Effector memory CD4-positive, alpha-beta T cell (primary cell): ENCODE measurements around the gene ATP2B1.
"Not testable (repeated sequence)": the region's sequence is repeated elsewhere in the genome, so short reads cannot be mapped to it uniquely, and the experiment has no call there.

ENCODE experiments used
- DNase-seq, 3 donors: peaks; one replicate each; pipeline ENCODE4 v3.0.0-alpha.2; 2020
- H3K27ac ChIP-seq: 2 replicates; pipeline ENCODE4 v1.7.0; 2013; ENCODE audit warnings: mild to moderate bottlenecking, low read length, moderate library complexity; ENCODE audit not compliant: insufficient read depth, poor library complexity, severe bottlenecking
- H3K27me3 ChIP-seq: replicated peaks from 2 replicates; pipeline ENCODE4 v1.7.0; 2013; ENCODE audit warnings: mild to moderate bottlenecking, low read length; ENCODE audit not compliant: insufficient read depth, control insufficient read depth, poor library complexity, severe bottlenecking
- H3K36me3 ChIP-seq: 2 replicates; pipeline ENCODE4 v1.7.0; 2013; ENCODE audit warnings: mild to moderate bottlenecking, low read length, moderate library complexity; ENCODE audit not compliant: control insufficient read depth, insufficient read depth
- H3K4me1 ChIP-seq: 2 replicates; pipeline ENCODE4 v1.7.0; 2013; ENCODE audit warnings: low read length, mild to moderate bottlenecking; ENCODE audit not compliant: control insufficient read depth, insufficient read depth, poor library complexity, severe bottlenecking
- H3K4me3 ChIP-seq: 2 replicates; pipeline ENCODE4 v1.7.0; 2013; ENCODE audit warnings: low read length, low read depth, mild to moderate bottlenecking; ENCODE audit not compliant: insufficient read depth, poor library complexity, severe bottlenecking
- H3K9me3 ChIP-seq: 2 replicates; pipeline ENCODE4 v1.7.0; 2013; ENCODE audit warnings: mild to moderate bottlenecking, low read length, moderate library complexity; ENCODE audit not compliant: control insufficient read depth

The ATP2B1 gene

GRCh38 chr12:89704457-89704856, 4.2 kb downstream of the ATP2B1 start:
- H3K9me3 ChIP-seq: no peaks in the 10 kb centered on the region
- H3K27me3 ChIP-seq: no peaks in the 10 kb centered on the region
- no peak overlapping the region for H3K4me3 ChIP-seq
- peaks cover 28% of the 10 kb centered on the region for H3K4me1 ChIP-seq
- H3K36me3 ChIP-seq: no peaks in the 10 kb centered on the region
- DNase-seq: no peak
- H3K27ac ChIP-seq: no peak overlapping the region

- Histone ChIP-seq H3K4me3 (no peak overlapping the region), H3K36me3 (no peaks in the 10 kb centered on the region), H3K27ac (no peak overlapping the region), H3K4me1 (peaks cover 28% of the 10 kb centered on the region), H3K27me3 (no peaks in the 10 kb centered on the region), H3K9me3 (no peaks in the 10 kb centered on the region)
- DNase-seq: no peak
Measured at GRCh38 chr12:89703768-89704167, 4.9 kb downstream of the ATP2B1 start.

- no peak overlapping the region for H3K4me3 ChIP-seq
- no peaks in the 10 kb centered on the region for H3K36me3 ChIP-seq
- H3K4me1 ChIP-seq: peaks cover 28% of the 10 kb centered on the region
- H3K27ac ChIP-seq: no peak overlapping the region
- DNase-seq: no peak
- no peaks in the 10 kb centered on the region for H3K9me3 ChIP-seq
- no peaks in the 10 kb centered on the region for H3K27me3 ChIP-seq
Measured at GRCh38 chr12:89702503-89702902, 6.1 kb downstream of the ATP2B1 start.

GRCh38 chr12:89701606-89702206, 6.9 kb downstream of the ATP2B1 start:
- Histone ChIP-seq H3K4me3 (no peak overlapping the region), H3K9me3 (no peaks in the 10 kb centered on the region), H3K4me1 (peaks cover 34% of the 10 kb centered on the region), H3K27me3 (no peaks in the 10 kb centered on the region), H3K36me3 (no peaks in the 10 kb centered on the region), H3K27ac (no peak overlapping the region)
- no peak for DNase-seq

- no peak overlapping the region for H3K27ac ChIP-seq
- H3K4me1 ChIP-seq: peaks cover 29% of the 10 kb centered on the region
- no peak overlapping the region for H3K4me3 ChIP-seq
- DNase-seq: no peak
- no peaks in the 10 kb centered on the region for H3K9me3 ChIP-seq
- no peaks in the 10 kb centered on the region for H3K36me3 ChIP-seq
- H3K27me3 ChIP-seq: no peaks in the 10 kb centered on the region
Measured at GRCh38 chr12:89700191-89700810, 8.3 kb downstream of the ATP2B1 start.

- H3K27ac ChIP-seq: no peak overlapping the region
- peaks cover 35% of the 10 kb centered on the region for H3K4me1 ChIP-seq
- H3K36me3 ChIP-seq: no peaks in the 10 kb centered on the region
- H3K9me3 ChIP-seq: no peaks in the 10 kb centered on the region
- DNase-seq: no peak
- H3K27me3 ChIP-seq: no peaks in the 10 kb centered on the region
- no peak overlapping the region for H3K4me3 ChIP-seq
Measured at GRCh38 chr12:89698607-89699006, 10.0 kb downstream of the ATP2B1 start.

- not testable (repeated sequence) for DNase-seq, H3K4me3 ChIP-seq, H3K9me3 ChIP-seq, H3K27ac ChIP-seq, H3K36me3 ChIP-seq, H3K27me3 ChIP-seq
- H3K4me1 ChIP-seq: peaks cover 34% of the 10 kb centered on the region
Measured at GRCh38 chr12:89697728-89698127, 10.9 kb downstream of the ATP2B1 start.

- Histone ChIP-seq H3K4me1 (peaks cover 32% of the 10 kb centered on the region), H3K9me3 (no peaks in the 10 kb centered on the region), H3K36me3 (no peaks in the 10 kb centered on the region), H3K4me3 (no peak overlapping the region), H3K27ac (no peak overlapping the region), H3K27me3 (no peaks in the 10 kb centered on the region)
- DNase-seq: no peak
Measured at GRCh38 chr12:89697296-89697695, 11.3 kb downstream of the ATP2B1 start.

GRCh38 chr12:89695830-89696229, 12.8 kb downstream of the ATP2B1 start:
- Histone ChIP-seq H3K4me3 (no peak overlapping the region), H3K27ac (no peak overlapping the region), H3K4me1 (peaks cover 28% of the 10 kb centered on the region), H3K9me3 (no peaks in the 10 kb centered on the region), H3K27me3 (no peaks in the 10 kb centered on the region), H3K36me3 (no peaks in the 10 kb centered on the region)
- no peak for DNase-seq

GRCh38 chr12:89695100-89695499, 13.5 kb downstream of the ATP2B1 start:
- Histone ChIP-seq H3K4me3 (no peak overlapping the region), H3K27ac (no peak overlapping the region), H3K27me3 (no peaks in the 10 kb centered on the region), H3K9me3 (no peaks in the 10 kb centered on the region), H3K4me1 (peaks cover 28% of the 10 kb centered on the region), H3K36me3 (no peaks in the 10 kb centered on the region)
- no peak for DNase-seq
